Neuron (in vitro differentiated cells): ENCODE results near the gene LRP6.
"Not testable (repeated sequence)": the region's sequence is repeated elsewhere in the genome, so short reads cannot be mapped to it uniquely, and the experiment has no call there.

Source experiments
- H2AFZ ChIP-seq: one replicate; pipeline ENCODE4 v1.6.1; 2013; ENCODE audit warnings: low read depth, mild to moderate bottlenecking, inconsistent platforms, low read length, moderate library complexity
- H3K27me3 ChIP-seq: one replicate; pipeline ENCODE4 v1.6.1; 2013; ENCODE audit warnings: low read length; ENCODE audit not compliant: insufficient read depth
- H3K36me3 ChIP-seq: one replicate; pipeline ENCODE4 v1.6.1; 2013; ENCODE audit warnings: low read length; ENCODE audit not compliant: insufficient read depth
- H3K4me1 ChIP-seq: one replicate; pipeline ENCODE4 v1.6.1; 2013; ENCODE audit warnings: low read length; ENCODE audit not compliant: insufficient read depth
- H3K4me3 ChIP-seq: 2 replicates; pipeline ENCODE4 v1.5.1; 2013; ENCODE audit warnings: mild to moderate bottlenecking, low read length, moderate library complexity
- H3K9me3 ChIP-seq: one replicate; pipeline ENCODE4 v1.6.1; 2013; ENCODE audit warnings: low read length

The LRP6 gene

GRCh38 chr12:12180136-12180535 is 86.7 kb downstream of the LRP6 start:
- Histone ChIP-seq H3K4me1 (peaks cover 7% of the 10 kb centered on the region), H3K27me3 (no peaks in the 10 kb centered on the region), H2AFZ (no peak overlapping the region), H3K4me3 (no peak overlapping the region), H3K36me3 (peaks cover 49% of the 10 kb centered on the region), H3K9me3 (peaks cover 4% of the 10 kb centered on the region)

GRCh38 chr12:12178559-12178958 is 88.3 kb downstream of the LRP6 start:
- Histone ChIP-seq H3K4me1 (peaks cover 7% of the 10 kb centered on the region), H3K36me3 (peaks cover 48% of the 10 kb centered on the region), H3K9me3 (peaks cover 4% of the 10 kb centered on the region), H3K4me3 (no peak overlapping the region), H2AFZ (no peak overlapping the region), H3K27me3 (no peaks in the 10 kb centered on the region)

GRCh38 chr12:12176402-12176801 is 90.4 kb downstream of the LRP6 start:
- no peaks in the 10 kb centered on the region for H3K27me3 ChIP-seq
- no peak overlapping the region for H3K4me3 ChIP-seq
- H2AFZ ChIP-seq, result no peak overlapping the region
- peaks cover 43% of the 10 kb centered on the region for H3K36me3 ChIP-seq
- no peaks in the 10 kb centered on the region for H3K4me1 ChIP-seq
- H3K9me3 ChIP-seq, result peaks cover 4% of the 10 kb centered on the region

GRCh38 chr12:12171991-12172511 is 94.8 kb downstream of the LRP6 start:
- no peaks in the 10 kb centered on the region for H3K4me1 ChIP-seq
- no peak overlapping the region for H2AFZ ChIP-seq
- no peaks in the 10 kb centered on the region for H3K9me3 ChIP-seq
- H3K27me3 ChIP-seq, result no peaks in the 10 kb centered on the region
- H3K36me3 ChIP-seq, result peaks cover 13% of the 10 kb centered on the region
- H3K4me3 ChIP-seq, result no peak overlapping the region

- Histone ChIP-seq H3K4me1 (peaks cover 9% of the 10 kb centered on the region), H2AFZ (no peak overlapping the region), H3K9me3 (no peaks in the 10 kb centered on the region), H3K36me3 (peaks cover 28% of the 10 kb centered on the region), H3K27me3 (no peaks in the 10 kb centered on the region), H3K4me3 (no peak overlapping the region)
These were observed 99.0 kb downstream of the LRP6 start for GRCh38 chr12:12167847-12168246.

GRCh38 chr12:12166751-12167150 is 100.1 kb downstream of the LRP6 start:
- H3K4me3 ChIP-seq, result no peak overlapping the region
- H3K4me1 ChIP-seq, result peaks cover 9% of the 10 kb centered on the region
- peaks cover 38% of the 10 kb centered on the region for H3K36me3 ChIP-seq
- no peaks in the 10 kb centered on the region for H3K9me3 ChIP-seq
- no peaks in the 10 kb centered on the region for H3K27me3 ChIP-seq
- H2AFZ ChIP-seq, result no peak overlapping the region

GRCh38 chr12:12159988-12160387 is 106.9 kb downstream of the LRP6 start:
- Histone ChIP-seq H3K4me1 (peaks cover 3% of the 10 kb centered on the region), H3K36me3 (peaks cover 77% of the 10 kb centered on the region), H3K27me3 (no peaks in the 10 kb centered on the region), H3K9me3 (no peaks in the 10 kb centered on the region), H2AFZ (no peak overlapping the region), H3K4me3 (no peak overlapping the region)

GRCh38 chr12:12158858-12159257 is 108.0 kb downstream of the LRP6 start:
- Histone ChIP-seq H3K27me3 (no peaks in the 10 kb centered on the region), H3K36me3 (peaks cover 78% of the 10 kb centered on the region), H3K4me3 (no peak overlapping the region), H3K4me1 (no peaks in the 10 kb centered on the region), H3K9me3 (no peaks in the 10 kb centered on the region), H2AFZ (no peak overlapping the region)

- Histone ChIP-seq H3K9me3 (no peaks in the 10 kb centered on the region), H3K27me3 (no peaks in the 10 kb centered on the region), H3K36me3 (peaks cover 70% of the 10 kb centered on the region), H3K4me1 (no peaks in the 10 kb centered on the region), H3K4me3 (no peak overlapping the region), H2AFZ (no peak overlapping the region)
These were observed 109.4 kb downstream of the LRP6 start for GRCh38 chr12:12157424-12157823.

GRCh38 chr12:12156828-12157227 is 110.0 kb downstream of the LRP6 start:
- H3K4me1 ChIP-seq, result no peaks in the 10 kb centered on the region
- H3K27me3 ChIP-seq, result no peaks in the 10 kb centered on the region
- H3K36me3 ChIP-seq, result peaks cover 64% of the 10 kb centered on the region
- no peak overlapping the region for H2AFZ ChIP-seq
- no peaks in the 10 kb centered on the region for H3K9me3 ChIP-seq
- no peak overlapping the region for H3K4me3 ChIP-seq

GRCh38 chr12:12156116-12156515 is 110.7 kb downstream of the LRP6 start:
- peaks cover 58% of the 10 kb centered on the region for H3K36me3 ChIP-seq

GRCh38 chr12:12153596-12153995 is 113.2 kb downstream of the LRP6 start:
- no peaks in the 10 kb centered on the region for H3K27me3 ChIP-seq
- H3K36me3 ChIP-seq, result peaks cover 69% of the 10 kb centered on the region
- no peaks in the 10 kb centered on the region for H3K9me3 ChIP-seq
- H2AFZ ChIP-seq, result no peak overlapping the region
- no peak overlapping the region for H3K4me3 ChIP-seq
- H3K4me1 ChIP-seq, result no peaks in the 10 kb centered on the region

More at GRCh38 chr12:12156116-12156515, 110.7 kb downstream of the LRP6 start:
- Histone ChIP-seq H2AFZ (no peak overlapping the region), H3K9me3 (no peaks in the 10 kb centered on the region), H3K27me3 (no peaks in the 10 kb centered on the region), H3K4me1 (no peaks in the 10 kb centered on the region), H3K4me3 (no peak overlapping the region)

- Histone ChIP-seq H3K4me1 (no peaks in the 10 kb centered on the region), H3K36me3 (peaks cover 63% of the 10 kb centered on the region), H3K4me3 (no peak overlapping the region)
These were observed 119.7 kb downstream of the LRP6 start for GRCh38 chr12:12147111-12147510.

GRCh38 chr12:12144531-12144930 is 122.3 kb downstream of the LRP6 start:
- not testable (repeated sequence) for H3K4me1 ChIP-seq, H3K27me3 ChIP-seq, H3K4me3 ChIP-seq, H3K9me3 ChIP-seq, H2AFZ ChIP-seq
- H3K36me3 ChIP-seq, result peaks cover 52% of the 10 kb centered on the region

More at GRCh38 chr12:12147111-12147510, 119.7 kb downstream of the LRP6 start:
- no peaks in the 10 kb centered on the region for H3K9me3 ChIP-seq
- no peaks in the 10 kb centered on the region for H3K27me3 ChIP-seq
- no peak overlapping the region for H2AFZ ChIP-seq
